HG02798 (cell line): ENCODE measurements around the gene ASIC4.

Experiments
- ATAC-seq: cut with Tn5 transposase; IDR thresholded peaks from one replicate; pipeline ENCODE4 v1.9.1; 2021; ENCODE audit warnings: mild to moderate bottlenecking; ENCODE audit not compliant: unreplicated experiment, poor library complexity

ASIC4 gene

DNA sequence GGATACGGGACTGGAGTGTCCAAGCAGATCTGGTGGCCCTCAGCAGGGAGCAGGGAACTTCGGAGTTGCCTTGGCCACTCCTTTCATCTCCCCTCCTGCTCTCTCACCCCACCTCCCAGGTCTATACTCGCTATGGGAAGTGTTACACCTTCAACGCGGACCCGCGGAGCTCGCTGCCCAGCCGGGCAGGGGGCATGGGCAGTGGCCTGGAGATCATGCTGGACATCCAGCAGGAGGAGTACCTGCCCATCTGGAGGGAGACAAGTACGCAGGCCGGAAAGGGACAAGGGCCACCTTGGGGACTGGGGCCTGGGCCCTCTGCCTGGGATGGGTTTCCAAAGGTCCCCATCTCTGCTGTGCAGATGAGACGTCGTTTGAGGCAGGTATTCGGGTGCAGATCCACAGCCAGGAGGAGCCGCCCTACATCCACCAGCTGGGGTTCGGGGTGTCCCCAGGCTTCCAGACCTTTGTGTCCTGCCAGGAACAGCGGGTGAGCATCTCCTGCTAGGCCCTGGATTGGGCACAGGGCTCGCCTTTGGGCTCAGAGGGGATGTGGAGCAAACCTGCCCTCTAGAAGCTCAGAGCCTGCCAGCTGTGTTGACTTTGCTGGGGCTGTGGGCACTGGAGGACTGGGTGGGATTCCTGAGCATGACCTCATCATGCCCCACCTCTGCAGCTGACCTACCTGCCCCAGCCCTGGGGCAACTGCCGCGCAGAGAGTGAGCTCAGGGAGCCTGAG lies 17.5 kb downstream of the ASIC4 start:
- ATAC-seq: no peak

DNA sequence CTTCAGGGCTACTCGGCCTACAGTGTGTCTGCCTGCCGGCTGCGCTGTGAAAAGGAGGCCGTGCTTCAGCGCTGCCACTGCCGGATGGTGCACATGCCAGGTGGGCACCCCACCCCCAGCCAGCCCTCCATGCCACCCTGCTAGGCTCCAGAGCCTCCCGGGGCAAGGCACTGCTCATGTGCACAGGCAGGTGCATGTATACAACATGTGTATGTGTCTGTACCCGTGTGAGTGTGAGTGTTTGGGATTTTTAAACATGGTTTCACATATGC lies 18.0 kb downstream of the ASIC4 start:
- no peak for ATAC-seq

DNA sequence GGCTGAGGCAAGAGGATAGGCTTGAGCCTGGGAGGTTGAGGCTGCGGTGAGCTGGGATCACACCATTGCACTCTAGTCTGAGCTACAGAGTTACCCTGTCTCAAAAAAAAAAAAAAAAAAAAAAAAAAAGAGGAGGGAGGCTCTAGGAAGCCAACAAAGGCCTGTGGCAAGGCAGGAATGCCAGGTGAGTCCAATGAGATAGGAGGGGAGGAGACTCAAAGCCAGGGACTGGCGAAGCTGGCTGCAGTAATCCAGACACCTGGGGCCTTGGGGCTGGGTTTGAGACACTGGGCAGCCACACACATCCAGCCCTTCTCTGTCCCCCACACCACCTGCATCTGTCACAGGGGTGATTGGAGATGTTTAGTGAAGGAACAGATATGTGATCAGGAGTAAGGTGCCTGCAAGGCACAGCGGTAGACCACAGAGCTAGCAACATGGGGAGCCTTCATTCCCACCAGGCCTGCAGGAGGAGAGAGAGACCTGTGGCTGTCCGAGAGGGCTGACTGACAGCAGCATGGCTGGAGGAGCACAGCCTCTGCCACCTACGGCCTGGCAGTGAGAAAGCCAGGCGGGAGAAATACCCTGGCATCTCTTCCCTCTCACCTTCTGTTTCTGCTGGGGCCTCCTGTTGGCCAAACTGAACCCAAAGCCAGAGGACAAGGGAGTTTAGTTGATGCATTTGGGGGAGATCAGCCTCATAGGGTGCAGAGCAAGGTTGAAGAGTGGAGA lies 19.8 kb downstream of the ASIC4 start:
- no peak for ATAC-seq

GRCh38 chr2:219536425-219536824 lies 22.1 kb downstream of the ASIC4 start:
- no peak for ATAC-seq

DNA sequence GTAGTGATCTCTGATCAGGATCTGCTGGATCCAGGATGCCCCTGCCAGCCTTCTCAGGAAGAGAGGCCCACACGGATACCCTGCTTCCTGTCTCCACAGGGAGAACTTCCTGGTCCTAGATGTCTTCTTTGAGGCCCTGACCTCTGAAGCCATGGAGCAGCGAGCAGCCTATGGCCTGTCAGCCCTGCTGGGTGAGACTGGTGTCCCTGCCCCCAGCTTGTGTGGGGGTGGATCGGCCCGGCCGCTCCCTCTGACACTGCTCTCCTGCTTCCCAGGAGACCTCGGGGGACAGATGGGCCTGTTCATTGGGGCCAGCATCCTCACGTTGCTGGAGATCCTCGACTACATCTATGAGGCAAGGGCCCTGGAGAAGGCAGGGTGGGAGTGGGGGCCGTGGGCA lies 22.7 kb downstream of the ASIC4 start:
- ATAC-seq: no peak

GRCh38 chr2:219537657-219538488 lies 23.6 kb downstream of the ASIC4 start:
- ATAC-seq: no peak

- ATAC-seq: no peak
Observed at GRCh38 chr2:219538504-219538951, 24.2 kb downstream of the ASIC4 start.

DNA sequence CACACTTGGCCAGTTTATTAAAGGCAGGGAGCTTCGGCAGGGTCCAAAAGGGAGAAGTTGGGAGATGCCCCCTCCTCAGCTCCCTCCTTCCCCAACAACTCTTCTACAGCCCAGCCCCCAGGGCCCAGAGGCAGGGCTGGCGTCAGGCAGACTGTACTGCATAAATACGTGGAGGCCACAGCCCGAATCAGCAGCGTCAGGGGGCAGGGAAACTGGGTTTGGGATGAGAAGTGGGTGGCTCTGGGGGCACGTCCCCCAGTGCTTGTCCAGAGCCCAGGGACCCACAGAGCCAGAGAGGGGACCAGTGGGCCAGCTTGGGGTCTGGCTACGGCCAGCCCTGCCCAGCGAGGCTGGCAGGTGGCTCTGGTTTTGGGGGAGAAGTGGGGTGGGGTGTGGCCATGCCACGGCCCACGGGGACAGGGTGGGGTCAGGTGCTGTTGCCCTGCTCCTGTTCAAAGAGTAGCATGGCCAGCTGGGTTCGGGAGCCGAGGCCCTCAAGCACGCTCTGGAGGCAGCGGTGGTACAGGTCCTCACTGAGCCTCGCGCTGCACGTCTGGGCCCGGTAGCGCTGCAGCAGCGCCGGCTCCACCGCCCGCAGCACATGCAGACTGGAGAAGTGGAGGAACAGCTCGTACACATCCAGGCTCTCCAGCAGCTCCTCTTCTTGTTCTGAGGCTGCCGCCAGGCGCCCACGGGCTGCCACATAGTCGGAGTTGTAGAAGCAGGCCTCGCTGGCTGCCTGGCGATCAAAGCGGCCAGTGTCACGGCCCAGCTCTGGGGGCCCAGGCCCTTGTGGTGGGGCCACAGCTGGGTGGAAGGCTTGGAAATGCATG lies 24.9 kb downstream of the ASIC4 start:
- no peak for ATAC-seq

DNA sequence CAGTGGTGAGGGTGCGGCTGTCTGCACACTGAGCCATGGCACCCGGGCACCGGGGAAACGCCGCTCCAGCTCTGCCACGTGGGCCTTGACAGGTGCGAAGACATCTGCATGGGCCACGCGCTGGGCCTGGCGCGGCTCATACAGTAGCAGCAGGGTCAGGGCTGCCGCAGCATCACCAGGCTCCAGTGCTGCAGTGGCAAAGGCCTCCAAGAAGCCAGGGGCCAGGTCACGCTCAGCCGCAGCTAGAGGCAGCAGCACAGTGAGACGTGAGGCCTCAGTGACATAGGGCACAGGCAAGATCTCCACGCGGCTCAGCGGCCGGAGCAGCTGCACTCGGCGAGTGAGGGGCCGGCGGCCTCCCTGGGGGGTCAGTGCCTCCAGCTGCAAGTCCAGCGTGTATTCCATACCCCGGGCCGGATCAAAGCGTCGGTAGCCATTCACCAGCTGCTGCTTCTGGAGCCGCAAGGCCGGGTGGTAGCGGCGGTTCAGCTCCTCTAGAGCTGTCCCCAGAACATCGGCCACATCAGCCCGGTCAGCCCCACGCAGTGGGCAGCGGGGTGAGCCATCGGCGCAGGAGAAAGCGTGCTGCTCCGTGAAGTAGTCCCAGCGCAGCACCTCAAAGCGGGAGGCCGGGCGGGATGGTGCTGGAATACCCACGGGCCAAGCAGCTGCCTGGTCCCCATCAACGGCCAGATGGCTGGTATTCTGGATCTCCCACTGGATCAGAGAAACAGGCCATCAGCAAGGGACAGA lies 25.8 kb downstream of the ASIC4 start:
- ATAC-seq: no peak

GRCh38 chr2:219540784-219541504 lies 26.7 kb downstream of the ASIC4 start:
- ATAC-seq: no peak

GRCh38 chr2:219541611-219542180 lies 27.4 kb downstream of the ASIC4 start:
- ATAC-seq: peak; percentile 52

- peak; percentile 30 for ATAC-seq
Observed at GRCh38 chr2:219542931-219543595, 28.8 kb downstream of the ASIC4 start.

GRCh38 chr2:219543596-219544358 lies 29.5 kb downstream of the ASIC4 start, which contains the start of the genes CHPF and TMEM198:
TSS of gene CHPF (minus strand) at chr2:219543809. CDS start at chr2:219543538, 271 bp downstream.
TSS of gene TMEM198 (plus strand) at chr2:219544028. CDS start at chr2:219544728, 700 bp downstream.
- peak; percentile 84 for ATAC-seq

- no peak for ATAC-seq
Observed at GRCh38 chr2:219544567-219544966, 30.3 kb downstream of the ASIC4 start.

DNA sequence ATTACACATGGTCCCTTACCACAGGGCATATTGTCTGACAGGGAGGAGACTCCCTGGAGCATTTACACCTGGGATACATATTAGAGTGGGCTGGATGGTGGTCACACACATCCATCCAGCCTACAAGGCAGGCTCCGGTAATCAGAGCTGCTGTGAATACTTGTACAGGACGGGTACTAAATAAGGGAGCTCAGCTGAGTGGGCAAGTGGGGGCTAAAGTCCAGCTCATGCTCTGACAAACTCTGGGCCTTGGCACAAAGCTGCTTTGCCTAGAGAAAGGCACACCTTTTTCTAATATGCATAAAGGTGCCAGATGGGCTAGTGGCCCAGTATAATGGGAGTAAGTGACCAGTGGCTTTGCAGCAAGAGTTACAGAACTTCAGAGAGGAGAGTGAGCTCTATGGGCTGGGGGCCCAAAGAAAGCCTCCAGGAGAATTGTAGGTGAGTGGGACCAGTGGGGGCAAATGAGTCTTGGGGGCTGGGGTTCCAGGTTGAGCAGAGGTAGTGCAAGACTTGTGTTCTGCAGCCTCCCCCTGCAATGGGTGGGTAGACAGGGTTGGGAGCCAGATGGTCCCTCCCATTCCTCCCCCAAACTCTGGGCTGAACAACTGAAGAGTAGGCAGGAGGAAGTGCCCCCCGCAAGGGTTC lies 31.1 kb downstream of the ASIC4 start:
- no peak for ATAC-seq

GRCh38 chr2:219545943-219546352 lies 31.7 kb downstream of the ASIC4 start:
- ATAC-seq: no peak

- no peak for ATAC-seq
Observed at GRCh38 chr2:219547621-219548020, 33.3 kb downstream of the ASIC4 start.
